HG03280 (cell line): Measurements from ENCODE around the gene EVA1B.

ENCODE experiments used
- ATAC-seq: cut with Tn5 transposase; IDR thresholded peaks from one replicate; pipeline ENCODE4 v1.9.1; 2021; ENCODE audit warnings: mild to moderate bottlenecking, moderate library complexity; ENCODE audit not compliant: unreplicated experiment

Gene EVA1B

DNA sequence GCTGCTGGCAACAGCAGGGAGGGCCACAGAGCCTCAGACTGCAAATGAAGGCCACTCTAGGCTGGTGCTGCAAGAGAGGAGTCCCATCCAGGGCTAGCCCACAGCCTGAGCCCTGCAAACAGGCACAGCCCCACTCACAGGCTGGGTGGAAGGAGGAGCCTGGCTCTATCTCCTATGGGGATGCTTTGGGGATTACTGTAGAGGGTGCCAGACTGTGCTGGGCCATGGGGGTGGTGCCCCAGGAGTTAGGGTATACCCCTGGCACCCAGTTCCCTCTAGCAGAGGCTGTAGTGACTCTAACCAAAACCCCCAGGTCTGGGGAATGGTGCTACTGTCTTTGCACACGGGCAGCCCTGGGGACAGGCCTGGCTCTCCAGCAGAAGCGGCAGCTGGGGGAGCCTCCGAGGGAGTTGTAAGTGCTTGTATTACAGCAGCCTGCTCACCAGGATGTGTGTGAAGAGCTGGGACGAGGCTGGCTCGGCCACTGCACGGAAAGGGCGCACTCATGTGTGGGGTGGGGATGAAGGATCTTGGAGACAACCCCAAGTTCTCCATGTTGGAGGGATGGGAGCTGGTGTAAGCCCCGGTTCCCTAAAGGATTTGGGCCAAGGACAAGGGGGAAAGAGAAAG, 23.4 kb upstream of the EVA1B start:
- no peak for ATAC-seq

DNA sequence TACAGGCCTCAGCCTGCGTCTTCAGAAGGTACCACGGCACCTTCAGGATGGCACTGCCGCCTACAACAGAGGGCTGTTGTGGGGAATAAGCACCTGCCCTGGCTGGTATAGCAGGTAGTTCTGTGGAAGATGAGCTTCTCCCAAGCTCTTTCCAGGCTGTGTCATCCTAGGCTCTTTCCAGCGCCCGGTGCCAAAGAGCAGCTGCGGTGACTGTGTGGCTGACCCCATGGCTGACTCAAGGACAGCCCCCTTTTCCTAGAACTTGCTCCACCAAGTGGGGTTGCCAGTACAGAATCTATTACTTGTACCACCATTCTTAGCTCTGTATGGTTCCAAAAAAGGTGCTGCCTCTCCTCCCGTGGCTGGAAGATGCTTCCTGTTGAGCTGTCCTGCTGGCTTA, 21.9 kb upstream of the EVA1B start:
- ATAC-seq: no peak

GRCh38 chr1:36344395-36344680, 20.9 kb upstream of the EVA1B start:
- no peak for ATAC-seq

DNA sequence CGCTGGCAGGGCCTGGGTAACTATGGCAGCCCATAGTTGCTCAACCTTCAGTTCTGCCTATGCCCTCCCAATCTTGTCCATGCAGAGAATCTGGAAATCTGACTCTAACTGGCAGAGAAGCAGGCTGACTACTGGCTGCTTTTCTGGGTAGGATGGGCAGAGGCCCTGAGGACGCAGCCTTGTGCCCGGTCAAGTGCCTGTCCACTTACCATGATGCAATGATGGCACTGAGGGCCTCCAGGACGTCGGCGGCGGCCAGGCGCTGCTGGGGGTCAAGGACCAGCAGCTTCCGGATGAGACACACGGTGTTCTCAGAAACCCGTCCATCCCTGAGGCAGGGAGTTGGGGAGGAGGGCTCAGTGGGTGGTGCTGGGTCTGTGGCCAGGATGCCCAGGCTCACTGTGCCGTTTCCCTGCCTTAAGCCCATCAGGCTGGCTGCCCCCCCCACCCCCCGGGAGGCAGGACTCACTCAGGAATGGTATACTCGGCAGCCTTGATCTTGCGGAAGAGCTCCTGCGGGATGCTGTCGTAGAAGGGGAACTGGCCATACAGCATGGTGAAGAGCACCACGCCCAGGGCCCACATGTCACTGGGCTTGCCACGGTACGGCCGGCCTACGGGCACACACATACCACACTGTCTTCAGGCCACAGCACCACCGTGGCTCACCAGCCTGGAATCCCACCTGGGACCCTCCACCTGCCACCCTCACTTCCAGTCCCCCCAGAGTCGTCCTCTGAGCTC, 20.4 kb upstream of the EVA1B start:
- ATAC-seq: no peak

DNA sequence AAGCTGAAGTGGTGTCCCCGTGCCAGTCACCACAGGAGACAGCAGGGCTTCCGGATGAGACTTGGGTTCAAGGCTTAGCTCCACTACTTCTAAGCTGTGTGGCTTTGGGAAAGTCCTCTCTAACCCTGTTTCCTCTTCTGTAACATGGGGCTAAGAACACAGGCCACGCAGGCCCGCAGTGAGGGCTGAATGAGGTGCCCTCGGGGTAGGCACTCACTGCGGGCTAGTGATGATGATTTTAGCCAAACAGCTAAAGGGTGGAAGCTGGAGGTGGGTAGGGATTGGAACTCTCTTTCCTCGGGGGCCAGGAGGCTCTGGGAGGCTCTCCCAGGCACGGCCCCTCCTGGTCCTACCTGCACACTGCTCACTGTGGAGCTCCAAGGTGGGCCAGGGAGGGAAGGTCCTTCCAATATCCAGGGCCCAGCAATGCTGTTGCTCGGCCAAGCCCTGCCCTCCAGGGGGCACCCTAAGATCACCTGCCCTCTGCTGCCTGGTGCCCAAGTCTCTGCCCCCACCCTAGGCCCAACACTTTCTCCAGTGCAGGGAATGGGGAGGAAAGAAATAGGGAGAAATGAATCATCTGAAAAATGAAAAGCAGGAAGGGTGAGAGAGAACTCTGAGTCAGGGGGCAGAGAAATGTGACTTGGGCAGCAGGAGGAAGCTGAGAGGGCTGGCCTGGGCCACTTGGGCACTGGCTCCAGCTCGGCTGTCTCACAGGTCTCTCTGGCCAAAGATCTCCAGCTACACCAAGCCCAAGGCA, 19.2 kb upstream of the EVA1B start:
- ATAC-seq: no peak

DNA sequence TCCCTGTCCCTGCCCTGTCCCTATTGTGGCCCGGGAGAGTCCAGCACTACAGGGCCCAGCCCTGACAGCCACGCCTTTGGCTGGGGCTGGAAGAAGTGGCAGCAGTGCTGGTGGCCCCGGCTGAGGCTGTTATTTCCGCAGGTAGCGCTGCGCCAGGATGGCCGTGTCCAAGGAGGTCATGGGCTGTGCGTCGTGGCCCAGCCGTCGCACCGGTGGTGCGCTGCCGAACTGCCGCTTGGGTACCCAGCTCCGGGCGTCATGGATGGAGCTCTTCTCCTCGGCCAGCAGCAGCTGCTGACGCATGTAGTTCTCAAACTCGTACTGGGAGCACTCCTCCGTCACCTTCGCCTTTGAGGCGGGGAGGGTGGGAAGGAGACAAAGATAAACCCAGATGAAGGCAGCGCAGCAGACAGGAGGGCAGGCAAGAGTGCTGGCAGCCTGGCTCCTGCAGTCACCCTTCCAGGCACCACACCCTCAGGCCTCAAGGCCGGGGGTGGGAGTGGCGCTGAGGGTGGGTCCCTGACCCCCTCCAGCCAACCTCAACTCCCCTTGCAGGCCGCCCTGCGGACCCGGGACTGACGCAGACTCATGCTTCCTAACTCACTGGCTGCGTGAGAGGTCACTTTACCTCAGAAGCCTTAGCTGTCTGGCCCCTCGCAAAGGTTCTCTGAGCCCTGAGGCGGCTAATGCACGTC, 18.3 kb upstream of the EVA1B start:
- ATAC-seq: no peak

- ATAC-seq: no peak
These were observed 16.2 kb upstream of the EVA1B start for GRCh38 chr1:36339615-36340014.

GRCh38 chr1:36339215-36339614, 15.8 kb upstream of the EVA1B start:
- ATAC-seq: no peak

DNA sequence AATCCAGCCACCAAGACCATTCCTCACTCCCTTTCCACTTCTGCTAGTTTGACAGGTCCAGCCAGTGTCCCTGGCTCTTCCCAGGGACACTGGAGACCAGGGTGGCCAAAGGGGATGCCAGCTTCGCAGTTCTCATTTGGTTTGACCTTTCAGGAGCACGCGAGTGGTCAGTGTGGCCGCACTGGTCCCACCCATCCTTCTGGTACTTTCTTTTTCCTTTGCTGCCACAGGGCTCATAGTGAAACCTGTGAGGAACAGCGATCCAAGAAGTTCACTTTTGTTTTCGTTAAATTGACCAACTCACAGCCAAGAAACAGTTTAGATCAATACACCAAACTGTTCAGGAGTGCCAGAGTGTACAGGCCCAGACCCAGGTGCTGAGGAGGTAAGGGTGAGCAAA, 14.4 kb upstream of the EVA1B start:
- no peak for ATAC-seq

GRCh38 chr1:36330940-36331339, 7.5 kb upstream of the EVA1B start:
- no peak for ATAC-seq

DNA sequence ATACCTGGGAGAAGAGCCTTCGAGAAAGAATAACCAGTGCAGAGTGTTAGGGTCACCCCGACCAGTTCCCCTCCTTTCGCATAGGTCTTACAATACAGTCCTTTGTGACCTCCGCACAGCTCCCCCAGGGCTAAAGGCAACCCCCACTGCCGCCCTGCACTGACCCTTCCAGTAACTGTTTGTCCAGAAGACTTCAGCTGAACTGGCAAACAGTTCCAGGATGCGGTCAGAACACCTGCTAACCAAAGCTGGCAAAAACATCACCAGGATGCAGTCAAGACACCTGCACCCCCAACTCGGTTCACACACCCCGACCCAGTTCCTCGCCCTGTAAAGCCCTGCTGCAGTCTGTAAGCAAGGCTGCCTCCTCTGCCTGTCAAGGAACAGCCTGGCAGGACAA, 6.4 kb upstream of the EVA1B start:
- ATAC-seq: no peak

- ATAC-seq: no peak
These were observed 5.3 kb upstream of the EVA1B start for GRCh38 chr1:36328713-36329112.

GRCh38 chr1:36328088-36328480, 4.6 kb upstream of the EVA1B start:
- no peak for ATAC-seq

GRCh38 chr1:36327421-36328087, 4.1 kb upstream of the EVA1B start:
- no peak for ATAC-seq

- ATAC-seq: no peak
These were observed 3.1 kb upstream of the EVA1B start for GRCh38 chr1:36326499-36326898.

DNA sequence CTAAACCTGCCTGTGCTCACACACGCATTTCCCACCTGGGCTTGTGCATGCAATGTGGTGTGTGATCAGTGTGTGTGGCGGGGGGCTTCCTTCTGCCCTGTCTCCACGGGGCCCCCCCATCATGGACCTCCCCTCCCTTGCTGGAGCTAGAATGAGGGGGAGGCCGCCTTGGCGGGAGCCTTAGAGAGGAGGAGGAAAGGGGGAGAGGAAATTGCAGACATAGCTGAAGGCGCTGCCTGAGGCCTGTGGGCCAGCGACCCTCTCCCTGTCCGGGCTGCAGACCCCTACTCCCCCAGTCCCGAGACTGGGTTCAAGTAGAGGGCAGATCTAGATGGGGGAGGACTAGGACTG, 883 bp upstream of the EVA1B start:
- no peak for ATAC-seq

DNA sequence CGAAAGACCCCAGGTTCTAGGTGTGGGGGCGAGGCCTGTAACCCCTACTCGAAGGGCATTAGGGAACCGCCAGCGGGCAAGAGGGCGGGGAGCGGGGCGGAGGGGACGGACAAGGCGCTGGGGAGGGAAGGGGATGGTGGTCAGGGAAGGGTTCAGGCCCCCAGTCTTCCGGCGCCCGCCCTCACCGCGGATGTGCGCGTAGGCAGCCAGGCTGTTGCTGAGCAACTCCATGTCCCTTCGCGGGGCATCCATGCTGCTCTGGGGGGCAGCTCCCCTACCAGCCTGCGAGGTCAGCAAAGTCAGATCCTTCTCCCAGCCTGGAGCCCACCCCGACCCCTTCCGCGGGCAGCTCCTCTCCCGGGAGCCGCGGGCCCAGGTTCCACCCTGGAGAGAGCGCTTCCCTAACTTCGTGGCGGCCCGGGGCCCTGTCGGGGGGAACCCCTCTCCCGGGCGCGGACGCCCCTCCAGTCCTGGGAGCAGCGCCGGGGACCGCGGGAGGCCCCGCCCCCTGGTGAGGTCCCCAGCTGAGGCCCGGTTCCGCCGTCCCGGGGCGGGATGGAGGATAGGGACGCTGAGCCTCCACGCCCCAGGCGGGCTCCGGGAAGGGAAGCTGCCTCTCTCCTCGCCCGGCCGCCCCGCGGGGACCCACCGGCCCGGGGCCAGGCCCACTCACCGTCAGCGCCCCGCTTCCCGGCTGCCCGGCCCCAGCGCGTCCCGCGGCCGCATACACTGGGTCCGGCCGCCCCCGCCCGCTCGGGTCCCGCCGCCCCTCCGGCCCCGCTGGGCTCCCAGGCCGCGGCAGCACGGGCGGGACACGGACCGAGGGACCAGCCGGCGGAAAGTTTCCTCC, 434 bp downstream of the EVA1B start:
- no peak for ATAC-seq

DNA sequence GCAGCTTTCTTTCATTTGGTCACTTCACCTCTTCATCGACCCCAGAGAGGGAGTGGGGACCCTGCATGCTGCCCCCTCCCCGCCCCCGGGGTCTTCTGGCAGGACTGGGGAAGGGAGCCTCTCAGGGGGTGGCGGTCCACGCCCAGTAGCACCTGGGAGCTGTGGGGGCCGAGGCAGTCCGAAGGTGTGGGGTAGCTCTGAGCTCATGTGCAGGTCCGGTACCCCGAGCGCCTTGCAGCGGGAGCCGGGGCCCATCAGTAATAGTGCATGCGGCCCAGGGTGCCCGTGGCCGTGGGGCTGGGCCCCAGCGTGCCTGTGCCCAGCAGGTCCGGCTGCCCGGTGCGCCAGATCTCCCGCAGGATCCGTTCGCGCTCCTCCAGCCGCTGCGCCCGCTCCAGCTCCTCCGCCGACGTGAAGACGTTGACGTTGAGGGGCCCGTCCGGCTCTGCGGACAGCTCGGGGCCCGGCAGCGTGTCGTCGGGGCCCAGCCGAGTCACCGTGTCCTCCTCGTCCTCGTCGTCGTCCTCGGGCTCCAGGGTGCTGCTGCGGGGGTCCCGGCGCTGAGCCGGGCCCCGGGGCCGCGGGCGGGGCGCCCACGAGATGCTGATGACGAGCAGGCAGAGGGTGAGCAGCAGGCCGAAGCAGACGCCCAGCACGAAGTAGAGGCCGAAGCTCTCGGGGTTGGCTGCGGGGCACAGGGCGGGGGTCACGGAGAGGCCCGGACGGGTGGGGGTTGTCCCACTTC, 1.2 kb downstream of the EVA1B start:
- no peak for ATAC-seq

- no peak for ATAC-seq
These were observed 2.1 kb downstream of the EVA1B start for GRCh38 chr1:36321119-36321951.
